GM21786 (cell line): ENCODE data around the gene TLR9.

ENCODE experiments used
- ATAC-seq: cut with Tn5 transposase; IDR thresholded peaks from one replicate; pipeline ENCODE4 v1.9.1; 2021; ENCODE audit not compliant: unreplicated experiment

The TLR9 gene

DNA sequence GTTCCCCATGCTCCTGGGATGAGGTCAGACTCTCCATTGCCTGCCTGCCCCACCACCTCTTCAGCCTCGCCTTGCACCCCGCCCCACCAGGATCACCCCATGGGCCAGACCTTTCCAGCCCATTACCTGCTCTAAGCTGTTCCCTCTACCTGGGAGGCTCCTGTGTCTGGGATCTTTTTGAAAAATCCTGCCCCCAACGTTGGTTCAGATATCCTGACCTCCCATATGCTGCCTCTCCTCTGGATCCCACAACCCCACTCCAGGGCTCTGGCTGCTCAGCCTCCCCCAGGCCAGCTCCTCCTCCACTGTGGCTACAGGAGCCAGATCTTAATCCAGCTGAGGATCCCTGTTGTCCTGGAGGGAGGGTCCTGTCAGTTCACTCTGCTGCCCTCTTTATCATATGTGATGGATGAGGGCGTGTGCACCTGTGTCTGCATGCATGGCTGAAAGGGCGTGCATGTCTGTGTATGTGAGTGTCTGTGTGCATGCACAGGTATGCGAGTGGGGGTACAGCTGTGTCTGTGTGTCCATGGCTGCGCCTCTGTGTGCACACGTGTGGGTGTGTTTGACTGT is 49.2 kb downstream of the TLR9 start:
- no peak for ATAC-seq

DNA sequence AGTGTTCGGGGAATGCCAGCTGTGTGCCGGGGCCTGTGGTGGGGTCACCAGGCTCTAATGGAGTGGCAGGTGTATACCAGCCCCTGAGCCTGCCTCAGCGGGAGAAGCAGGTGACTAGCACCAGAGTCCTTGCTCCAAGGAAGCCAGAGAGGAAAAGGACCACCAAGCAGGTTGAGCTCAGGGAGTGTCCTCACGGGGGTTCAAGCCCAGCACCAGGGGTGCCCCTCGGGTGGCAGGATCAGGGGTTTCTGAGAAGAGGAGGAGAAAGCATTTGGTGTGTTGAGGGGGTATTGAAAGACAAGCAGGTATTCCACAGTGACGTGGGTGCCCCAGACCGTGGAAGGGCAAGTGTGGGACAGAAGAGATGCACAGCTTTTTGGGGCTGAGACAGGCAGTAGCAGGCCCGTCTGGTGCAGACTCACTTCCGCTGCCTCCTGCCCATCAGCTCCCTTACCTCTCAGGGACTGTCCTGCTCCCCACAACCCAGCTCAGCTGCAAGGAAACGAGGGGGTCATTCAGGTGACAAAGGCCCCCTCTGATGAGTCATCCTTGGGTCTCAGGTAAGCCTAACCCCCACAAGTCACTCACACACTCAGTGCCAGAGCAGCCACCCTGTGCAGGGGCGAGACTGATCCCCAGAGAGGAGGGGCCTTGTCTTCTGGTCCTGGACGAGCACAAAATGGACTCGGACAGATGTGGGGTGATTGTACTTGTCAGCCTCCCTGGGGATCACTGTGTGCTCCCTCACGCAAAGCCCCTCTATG is 49.8 kb downstream of the TLR9 start:
- ATAC-seq, result no peak

DNA sequence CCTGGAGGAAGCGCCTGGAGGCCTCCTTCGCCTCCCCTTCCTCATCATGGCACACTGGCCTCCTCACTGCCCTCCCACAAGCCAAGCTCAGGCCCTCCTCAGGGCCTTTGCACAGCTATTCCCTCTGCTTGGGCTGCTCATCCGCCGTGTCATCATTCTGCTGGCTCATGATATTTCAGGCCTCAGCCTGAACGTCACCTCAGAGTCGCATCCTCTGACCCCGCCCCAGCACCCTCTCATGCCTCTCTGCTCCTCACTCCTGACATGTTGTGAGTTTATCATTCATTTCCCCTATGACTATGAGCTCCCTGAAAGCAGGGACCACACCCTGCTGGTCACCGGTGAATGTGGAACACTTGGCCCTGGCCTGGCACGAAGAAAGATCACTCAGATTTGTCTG is 50.5 kb downstream of the TLR9 start:
- ATAC-seq, result no peak

DNA sequence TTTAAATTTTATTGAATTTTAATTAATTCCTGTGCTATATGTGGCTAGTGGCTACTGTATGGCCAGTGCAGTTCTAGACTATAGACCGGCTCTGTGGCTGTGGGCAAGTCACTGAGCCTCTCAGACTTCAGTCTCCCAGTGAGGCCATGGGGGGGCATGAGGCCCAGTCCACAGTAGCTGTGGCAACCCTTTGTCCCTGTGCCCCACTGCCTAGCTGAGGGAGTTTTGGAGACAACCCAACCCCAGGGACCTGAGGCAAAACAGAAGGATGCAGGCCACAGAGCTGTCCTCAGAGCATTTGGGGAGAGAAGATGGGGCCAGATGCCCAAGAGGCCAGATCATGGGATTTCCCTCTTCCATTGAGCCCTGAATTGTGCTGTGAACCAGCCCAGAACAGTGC is 52.3 kb downstream of the TLR9 start:
- no peak for ATAC-seq

DNA sequence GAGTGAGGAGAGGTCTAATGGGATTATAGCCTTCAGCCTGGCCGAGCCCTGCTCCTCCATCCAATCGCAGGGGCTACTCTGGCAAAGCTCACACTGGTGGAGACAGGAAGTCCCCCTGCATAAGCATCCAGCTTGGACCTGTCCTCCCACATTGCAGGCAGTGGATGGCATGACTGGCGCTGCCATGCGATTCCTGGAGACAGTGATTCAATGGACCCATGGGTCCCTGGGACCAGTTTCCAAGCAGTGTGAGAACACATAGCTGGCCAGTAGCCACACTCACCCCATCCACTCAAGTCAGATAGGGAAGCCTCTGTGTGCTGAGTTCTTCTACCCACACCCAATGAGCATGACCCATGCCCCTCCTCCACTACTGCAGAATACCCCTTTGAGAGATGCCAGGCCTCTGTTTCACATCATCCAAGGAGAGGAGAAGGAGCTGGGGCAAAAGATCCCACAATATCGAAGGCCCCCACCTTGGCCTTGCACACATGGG is 53.1 kb downstream of the TLR9 start:
- ATAC-seq, result no peak

DNA sequence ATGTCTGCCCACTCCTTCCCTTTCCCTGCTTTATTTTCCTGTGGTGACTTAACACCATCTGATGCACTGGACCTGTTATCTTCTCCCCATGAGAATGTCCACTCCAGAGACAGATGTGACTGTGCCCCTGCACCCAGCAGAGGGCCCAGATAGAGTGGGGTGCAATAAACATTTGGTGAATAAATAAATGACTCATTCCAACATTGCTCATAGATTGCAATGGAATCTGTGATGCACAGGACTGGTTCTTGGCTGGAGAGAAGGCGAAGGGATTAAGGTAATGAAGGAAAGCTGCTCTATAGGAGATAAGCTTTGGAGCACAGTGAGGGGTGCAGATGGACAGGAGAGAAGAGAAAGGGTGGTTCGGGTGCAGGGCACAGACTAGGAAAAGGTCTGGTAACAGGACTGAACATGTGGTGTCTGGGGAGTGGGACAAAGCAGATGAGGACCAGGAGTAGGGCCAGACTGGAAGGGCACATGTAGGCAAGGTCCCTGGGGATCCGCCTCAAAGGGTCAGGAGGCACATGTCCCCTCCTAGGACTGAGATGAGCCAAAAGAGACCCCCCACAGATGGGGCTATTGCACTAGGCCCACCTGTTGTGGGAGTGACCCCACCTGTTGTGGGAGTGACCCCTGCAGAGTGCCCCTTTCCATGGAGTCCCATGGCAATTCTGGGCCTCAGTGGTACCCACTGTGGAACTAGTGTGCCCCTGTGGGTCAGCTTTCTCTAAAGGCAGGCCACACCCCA is 53.8 kb downstream of the TLR9 start:
- no peak for ATAC-seq
